GM12873 (cell line): ENCODE results near the gene SH3BP4.

Source experiments
- TF ChIP-seq, protein P1 (sequence below): IDR thresholded peaks from 2 replicates; pipeline ENCODE4 v1.5.1; 2012; ENCODE audit warnings: low read depth, mild to moderate bottlenecking, moderate library complexity, low read length, control low read depth; ENCODE audit not compliant: insufficient read depth; ENCODE audit errors: missing control alignments

SH3BP4 gene

DNA sequence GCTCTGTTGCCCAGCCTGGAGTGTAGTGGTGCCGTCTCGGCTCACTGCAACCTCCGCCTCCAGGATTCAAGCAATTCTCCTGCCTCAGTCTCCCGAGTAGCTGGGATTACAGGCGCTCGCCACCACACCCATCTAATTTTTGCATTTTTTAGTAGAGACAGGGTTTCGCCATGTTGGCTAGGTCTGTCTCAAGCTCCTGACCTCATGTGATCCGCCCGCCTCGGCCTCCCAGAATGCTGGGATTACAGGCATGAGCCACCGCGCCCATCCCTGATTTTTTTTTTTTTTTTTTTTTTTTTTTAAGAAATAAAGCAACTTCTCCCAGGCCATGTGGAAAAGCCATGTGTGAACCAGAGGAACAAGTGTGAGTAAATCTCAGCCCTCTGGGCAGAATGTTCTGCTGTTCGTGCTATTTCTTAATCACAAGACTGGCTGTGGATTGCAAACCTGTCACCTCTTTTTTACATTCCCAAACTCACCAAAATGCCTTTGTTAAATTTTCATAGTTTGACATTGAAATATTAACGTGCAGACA, 6.4 kb upstream of the SH3BP4 start:
- TF ChIP-seq, protein P1, sequence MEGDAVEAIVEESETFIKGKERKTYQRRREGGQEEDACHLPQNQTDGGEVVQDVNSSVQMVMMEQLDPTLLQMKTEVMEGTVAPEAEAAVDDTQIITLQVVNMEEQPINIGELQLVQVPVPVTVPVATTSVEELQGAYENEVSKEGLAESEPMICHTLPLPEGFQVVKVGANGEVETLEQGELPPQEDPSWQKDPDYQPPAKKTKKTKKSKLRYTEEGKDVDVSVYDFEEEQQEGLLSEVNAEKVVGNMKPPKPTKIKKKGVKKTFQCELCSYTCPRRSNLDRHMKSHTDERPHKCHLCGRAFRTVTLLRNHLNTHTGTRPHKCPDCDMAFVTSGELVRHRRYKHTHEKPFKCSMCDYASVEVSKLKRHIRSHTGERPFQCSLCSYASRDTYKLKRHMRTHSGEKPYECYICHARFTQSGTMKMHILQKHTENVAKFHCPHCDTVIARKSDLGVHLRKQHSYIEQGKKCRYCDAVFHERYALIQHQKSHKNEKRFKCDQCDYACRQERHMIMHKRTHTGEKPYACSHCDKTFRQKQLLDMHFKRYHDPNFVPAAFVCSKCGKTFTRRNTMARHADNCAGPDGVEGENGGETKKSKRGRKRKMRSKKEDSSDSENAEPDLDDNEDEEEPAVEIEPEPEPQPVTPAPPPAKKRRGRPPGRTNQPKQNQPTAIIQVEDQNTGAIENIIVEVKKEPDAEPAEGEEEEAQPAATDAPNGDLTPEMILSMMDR = no peak

DNA sequence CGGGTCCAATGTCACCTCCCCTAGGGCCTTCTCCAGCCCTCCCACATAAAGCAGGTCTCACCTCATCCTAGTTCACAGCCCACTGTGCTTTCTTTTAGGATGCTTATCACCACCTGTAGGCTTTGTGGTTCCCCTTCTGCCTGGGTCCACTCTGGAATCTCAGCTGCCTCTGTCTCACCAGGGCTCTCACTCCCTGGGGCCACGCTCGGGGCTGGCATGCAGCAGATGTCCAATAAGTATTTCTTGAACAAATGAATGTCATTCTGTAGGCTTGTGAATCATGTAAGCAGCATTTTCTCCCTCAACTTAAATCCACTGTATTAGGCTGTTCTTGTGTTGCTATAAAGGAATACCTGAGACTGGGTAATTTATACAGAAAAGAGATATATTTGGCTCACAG, 4.3 kb upstream of the SH3BP4 start:
- TF ChIP-seq, protein P1 = no peak

DNA sequence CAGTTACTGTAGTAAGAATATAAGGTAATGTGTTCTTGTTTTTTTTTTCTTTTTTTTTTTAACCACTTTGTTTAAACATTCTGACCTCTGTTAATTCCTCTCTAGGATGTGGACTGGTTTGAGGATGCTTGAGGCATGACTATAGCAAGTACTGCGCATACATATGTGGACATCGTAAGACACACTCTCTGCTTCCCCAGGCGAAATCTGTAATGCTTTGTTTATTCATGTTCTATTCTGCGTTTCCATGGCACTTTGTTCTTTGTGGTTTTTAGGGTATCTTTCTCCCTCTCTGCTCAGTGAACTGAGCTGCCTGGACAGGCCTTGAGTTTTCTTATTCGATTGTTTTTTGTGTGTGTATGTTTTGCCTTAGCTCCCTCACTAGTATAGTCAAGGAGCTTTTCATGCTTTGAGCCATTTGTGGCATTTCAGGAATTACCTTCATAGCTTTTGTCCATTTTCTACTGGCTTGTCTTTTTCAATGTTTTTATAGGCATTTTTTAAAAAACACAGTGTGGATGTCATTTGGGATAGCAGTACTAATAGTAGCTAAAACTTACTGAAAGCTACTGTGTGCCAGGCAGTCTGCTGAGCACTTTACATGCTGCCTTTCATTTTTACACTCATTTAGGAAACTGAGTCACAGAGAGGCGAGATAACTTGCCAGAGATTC, 1.9 kb upstream of the SH3BP4 start:
- TF ChIP-seq, protein P1 = no peak

DNA sequence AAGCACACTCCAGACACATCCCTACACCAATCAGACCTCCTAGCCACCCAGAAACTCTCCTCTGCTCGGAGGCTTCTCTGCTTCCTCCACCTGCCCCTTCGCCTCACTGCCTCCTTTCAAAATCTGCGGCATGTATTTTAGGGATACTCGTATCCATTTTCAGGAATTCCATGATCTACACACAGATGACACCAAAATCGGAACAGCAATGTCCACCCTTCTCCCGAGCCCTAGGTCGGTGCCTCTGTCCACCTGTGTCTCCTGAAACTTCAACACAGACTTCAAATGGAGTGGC, 1.4 kb upstream of the SH3BP4 start:
- TF ChIP-seq, protein P1 = no peak

DNA sequence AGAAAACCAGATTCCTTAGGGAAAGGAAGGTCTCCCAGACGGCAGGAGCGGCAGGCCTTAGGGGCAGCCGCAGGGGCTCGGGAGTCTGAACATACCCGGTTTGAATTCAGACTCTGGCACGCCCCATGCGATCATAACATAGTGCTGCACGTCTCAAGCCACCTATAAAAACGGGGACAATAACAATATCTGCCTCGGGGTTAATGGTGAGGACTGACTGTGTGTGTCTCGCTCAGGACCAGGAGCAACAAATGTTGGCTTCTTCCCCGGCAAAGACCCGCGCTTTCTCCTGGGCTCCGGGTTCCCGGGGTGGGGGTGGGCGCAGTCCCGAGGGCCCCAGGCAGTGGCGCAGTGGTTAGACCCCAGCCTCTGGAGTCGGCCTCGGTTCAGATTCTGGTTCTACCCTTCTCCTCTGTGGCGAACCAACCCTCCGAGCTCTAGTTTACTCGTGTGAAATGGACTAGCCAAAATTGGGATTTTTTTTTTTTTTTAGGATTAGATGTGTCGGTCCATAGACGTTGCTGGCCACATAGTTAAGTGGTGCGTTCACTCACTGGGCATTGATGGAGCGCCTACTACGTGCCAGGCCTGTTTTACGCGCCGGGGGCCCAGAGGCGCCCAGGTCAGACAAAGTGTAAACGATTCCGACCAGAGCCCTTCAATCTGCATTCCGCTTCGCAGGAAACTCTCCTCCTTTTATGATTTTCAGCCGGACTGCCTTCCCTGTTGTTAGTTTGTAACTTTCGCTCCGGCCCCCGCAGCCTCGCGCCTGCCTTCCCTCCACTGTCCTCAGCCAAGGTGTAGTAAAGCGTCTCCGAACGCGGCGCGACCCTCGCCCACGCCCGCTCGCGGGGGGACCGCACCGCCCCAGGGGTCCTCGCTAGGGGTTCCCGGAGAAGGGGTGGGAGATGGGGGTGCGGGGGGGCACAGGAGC, 820 bp upstream of the SH3BP4 start:
- TF ChIP-seq, protein P1 = no peak

DNA sequence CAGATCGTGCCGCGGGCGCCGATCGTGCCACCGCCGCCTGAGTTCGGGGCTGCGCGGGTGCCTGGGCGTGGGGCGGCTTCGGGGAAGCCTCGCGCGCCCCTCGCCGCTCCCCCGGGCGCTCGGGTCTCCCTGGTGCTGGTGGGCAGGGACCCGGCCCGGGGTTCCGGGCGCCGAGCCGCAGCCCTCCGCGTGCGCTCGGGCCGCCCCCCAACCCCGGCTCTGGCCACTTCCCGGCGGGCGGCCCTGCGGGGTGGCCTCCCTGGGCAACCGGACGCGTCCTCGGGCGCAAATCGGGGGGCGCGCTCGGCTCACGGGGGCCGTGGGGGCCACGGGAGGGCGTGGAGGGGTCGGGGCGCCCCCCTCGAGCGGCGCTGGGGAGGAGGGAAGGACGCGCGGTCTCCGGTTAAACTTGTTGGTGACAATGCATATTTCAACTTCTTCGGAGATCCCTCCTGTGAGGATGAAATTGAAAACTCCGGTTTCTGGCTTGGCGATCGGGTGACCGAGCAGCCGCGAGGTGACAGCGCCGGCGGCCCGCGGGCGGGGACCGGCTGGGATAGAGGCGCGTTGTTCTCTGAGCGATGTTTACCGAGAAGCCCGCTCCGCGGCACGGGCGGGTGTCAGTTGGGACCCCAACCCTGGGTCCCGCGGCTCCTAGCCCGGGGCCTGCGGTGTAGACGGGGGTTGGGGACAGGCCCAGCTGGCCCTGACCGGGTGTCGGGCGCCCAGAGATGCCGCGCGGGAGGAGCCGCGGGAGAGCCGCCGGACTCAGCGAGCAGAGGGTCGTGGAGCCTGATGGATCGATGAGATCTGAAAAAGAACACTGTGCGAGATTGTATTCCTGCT, 676 bp downstream of the SH3BP4 start:
- TF ChIP-seq, protein P1 = no peak
